Measurements from ENCODE around the gene GMEB2. TPM values are rescaled to one million over a fixed set of nuclear protein-coding genes. Genes with fewer than 3 reads are reported as not detected.

GMEB2 gene
- polyA plus RNA-seq, 3 donors, result 6.9 to 9.6 (median 7.5) TPM

- 91 to 93% (median 92%) methylated on average over 28 of the region's 28 CpGs for WGBS, 3 donors
- no peak overlapping the region for H3K27ac ChIP-seq (ENCODE audit: low read depth, low read length)
Observed at GRCh38 chr20:63570281-63571086, 56.4 kb downstream of the GMEB2 start.

GRCh38 chr20:63568986-63569949 is 57.6 kb downstream of the GMEB2 start:
- WGBS, 3 donors, result 87 to 92% (median 88%) methylated on average over 42 to 46 of the region's 46 CpGs
- no peak overlapping the region for H3K27ac ChIP-seq (ENCODE audit: low read depth, low read length)

- 65 to 86% (median 65%) methylated on average over 37 to 43 of the region's 43 CpGs for WGBS, 3 donors
- H3K27ac ChIP-seq (ENCODE audit: low read depth, low read length), result no peak overlapping the region
Observed at GRCh38 chr20:63568170-63568981, 58.5 kb downstream of the GMEB2 start.

GRCh38 chr20:63567386-63568169 is 59.3 kb downstream of the GMEB2 start:
- H3K27ac ChIP-seq (ENCODE audit: low read depth, low read length), result no peak overlapping the region
- WGBS, 3 donors, result 55 to 88% (median 66%) methylated on average over 26 to 37 of the region's 37 CpGs

- H3K27ac ChIP-seq (ENCODE audit: low read depth, low read length), result no peak overlapping the region
- 76 to 91% (median 80%) methylated on average over 21 to 22 of the region's 22 CpGs for WGBS, 3 donors
Observed at GRCh38 chr20:63567136-63567385, 59.8 kb downstream of the GMEB2 start.

- WGBS, 3 donors, result 71 to 91% (median 90%) methylated on average over 43 to 46 of the region's 46 CpGs
- no peak overlapping the region for H3K27ac ChIP-seq (ENCODE audit: low read depth, low read length)
Observed at GRCh38 chr20:63566395-63567135, 60.3 kb downstream of the GMEB2 start.

- H3K27ac ChIP-seq (ENCODE audit: low read depth, low read length), result no peak overlapping the region
- WGBS, 3 donors, result 94 to 96% (median 95%) methylated on average over 42 to 43 of the region's 43 CpGs
Observed at GRCh38 chr20:63565699-63566335, 61.1 kb downstream of the GMEB2 start.

GRCh38 chr20:63565021-63565698 is 61.7 kb downstream of the GMEB2 start:
- 96 to 97% (median 96%) methylated on average over 56 to 61 of the region's 61 CpGs for WGBS, 3 donors
- no peak overlapping the region for H3K27ac ChIP-seq (ENCODE audit: low read depth, low read length)

- 96 to 97% (median 97%) methylated on average over 60 to 62 of the region's 62 CpGs for WGBS, 3 donors
- H3K27ac ChIP-seq (ENCODE audit: low read depth, low read length), result no peak overlapping the region
Observed at GRCh38 chr20:63564036-63564810, 62.7 kb downstream of the GMEB2 start.

- 92 to 94% (median 93%) methylated on average over 48 to 55 of the region's 55 CpGs for WGBS, 3 donors
- no peak overlapping the region for H3K27ac ChIP-seq (ENCODE audit: low read depth, low read length)
Observed at GRCh38 chr20:63563225-63563935, 63.5 kb downstream of the GMEB2 start.

- no peak overlapping the region for H3K27ac ChIP-seq (ENCODE audit: low read depth, low read length)
- WGBS, 3 donors, result 94 to 95% (median 94%) methylated on average over 52 to 54 of the region's 54 CpGs
Observed at GRCh38 chr20:63562461-63563224, 64.3 kb downstream of the GMEB2 start.

- WGBS, 3 donors, result 88 to 92% (median 91%) methylated on average over 32 to 36 of the region's 36 CpGs
- no peak overlapping the region for H3K27ac ChIP-seq (ENCODE audit: low read depth, low read length)
Observed at GRCh38 chr20:63561624-63562396, 65.1 kb downstream of the GMEB2 start.

- H3K27ac ChIP-seq (ENCODE audit: low read depth, low read length), result no peak overlapping the region
- WGBS, 3 donors, result 91 to 94% (median 94%) methylated on average over 26 of the region's 26 CpGs
Observed at GRCh38 chr20:63560856-63561609, 65.9 kb downstream of the GMEB2 start.

All from adipose tissue (tissue), 3 donors.